CD4-positive, alpha-beta T cell treated with Interleukin-2 at 100 ng/mL for 4 hours (primary cell): Measurements from ENCODE around the gene TTC33.
"Not testable (repeated sequence)": the region's sequence is repeated elsewhere in the genome, so short reads cannot be mapped to it uniquely, and the experiment has no call there.

Source experiments
- DNase-seq: peaks from one replicate; pipeline ENCODE4 v3.0.0-alpha.2; 2020; ENCODE audit warnings: low spot score

TTC33 gene

DNA sequence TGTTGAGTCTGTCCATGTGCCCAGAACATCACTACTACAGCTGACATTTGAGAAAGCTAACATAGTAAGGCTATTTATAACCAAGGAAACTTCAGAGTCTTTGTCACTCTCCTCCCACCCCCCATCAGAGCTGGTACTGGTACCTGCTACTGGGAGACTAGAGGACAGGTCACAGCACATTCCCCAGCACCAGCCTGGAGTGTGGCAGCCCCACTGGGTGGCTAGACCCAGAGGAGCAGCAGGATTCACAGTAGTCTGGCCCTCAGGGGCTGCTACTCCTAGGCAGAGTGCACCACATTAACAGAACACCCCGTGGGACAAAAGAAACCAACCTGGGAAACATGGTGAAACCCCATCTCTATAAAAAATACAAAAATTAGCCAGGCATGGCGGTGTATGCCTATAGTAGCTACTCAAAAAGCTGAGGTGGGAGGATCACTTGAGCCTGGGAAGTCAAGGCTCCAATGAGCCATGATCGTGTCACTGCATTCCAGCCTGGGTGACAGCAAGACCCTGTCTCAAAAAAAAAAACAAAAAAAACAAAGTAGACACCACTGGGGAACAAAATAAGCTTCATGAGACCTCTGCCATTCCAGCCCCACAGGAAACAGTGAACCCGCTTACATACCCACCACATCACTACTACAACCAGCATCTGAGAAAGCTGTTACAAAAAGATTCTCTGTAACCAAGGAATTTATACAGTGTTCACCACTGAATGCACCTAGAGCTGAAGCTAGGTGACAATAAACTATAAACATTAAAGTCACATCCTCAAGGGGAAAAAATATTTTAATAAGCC lies 102.3 kb downstream of the TTC33 start:
- DNase-seq: peak; percentile 38

GRCh38 chr5:40652441-40653220 lies 103.1 kb downstream of the TTC33 start:
- peak; percentile 40 for DNase-seq

DNA sequence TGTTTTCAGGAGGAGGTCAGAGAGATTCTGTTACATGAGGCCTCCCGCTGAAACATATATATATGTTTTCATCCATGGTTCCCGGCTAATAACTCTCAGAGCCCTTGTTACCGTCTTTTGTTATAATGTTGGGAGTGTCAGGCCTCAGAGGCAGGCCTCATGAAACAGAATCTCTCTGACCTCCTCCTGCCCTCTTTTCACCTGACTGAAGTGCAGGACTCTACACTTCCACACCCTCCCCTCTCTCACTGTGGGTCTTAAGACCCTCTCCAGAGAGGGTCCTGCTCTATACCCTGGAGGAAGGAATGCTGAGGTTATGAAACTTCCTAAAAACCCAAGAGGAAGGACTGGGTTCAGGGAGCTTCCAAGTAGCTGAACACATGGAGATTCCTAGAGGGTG lies 104.6 kb downstream of the TTC33 start:
- no peak for DNase-seq

GRCh38 chr5:40649463-40650030 lies 106.2 kb downstream of the TTC33 start:
- DNase-seq: no peak

- no peak for DNase-seq
Observed at GRCh38 chr5:40648150-40648549, 107.6 kb downstream of the TTC33 start.

- DNase-seq: no peak
Observed at GRCh38 chr5:40646266-40646665, 109.5 kb downstream of the TTC33 start.

DNA sequence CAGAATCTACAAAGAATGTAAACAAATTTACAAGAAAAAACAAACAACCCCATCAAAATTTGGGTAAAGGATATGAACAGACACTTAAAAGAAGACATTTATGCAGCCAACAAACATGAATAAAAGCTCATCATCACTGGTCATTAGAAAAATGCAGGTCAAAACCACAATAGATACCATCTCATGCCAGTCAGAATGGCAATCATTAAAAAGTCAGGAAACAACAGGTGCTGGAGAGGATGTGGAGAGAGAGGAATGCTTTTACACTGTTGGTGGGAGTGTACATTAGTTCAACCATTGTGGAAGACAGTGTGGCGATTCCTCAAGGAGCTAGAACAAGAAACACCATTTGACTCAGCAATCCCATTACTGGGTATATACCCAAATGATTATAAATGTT lies 116.2 kb downstream of the TTC33 start:
- DNase-seq: not testable (repeated sequence)

DNA sequence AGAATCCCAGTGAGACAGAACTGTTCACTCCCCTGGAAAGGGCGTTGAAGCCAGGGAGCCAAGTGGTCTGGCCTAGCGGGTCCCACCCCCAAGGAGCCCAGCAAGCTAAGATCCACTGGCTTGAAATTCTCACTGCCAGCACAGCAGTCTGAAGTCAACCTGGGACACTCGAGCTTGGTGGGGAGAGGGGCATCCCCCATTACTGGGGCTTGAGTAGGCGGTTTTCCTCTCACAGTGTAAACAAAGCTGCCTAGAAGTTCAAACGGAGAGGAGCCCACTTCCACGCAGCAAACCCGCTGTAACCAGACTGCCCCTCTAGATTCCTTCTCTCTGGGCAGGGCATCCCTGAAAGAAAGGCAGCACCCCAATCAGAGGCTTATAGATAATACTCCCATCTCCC lies 121.2 kb downstream of the TTC33 start:
- no peak for DNase-seq

DNA sequence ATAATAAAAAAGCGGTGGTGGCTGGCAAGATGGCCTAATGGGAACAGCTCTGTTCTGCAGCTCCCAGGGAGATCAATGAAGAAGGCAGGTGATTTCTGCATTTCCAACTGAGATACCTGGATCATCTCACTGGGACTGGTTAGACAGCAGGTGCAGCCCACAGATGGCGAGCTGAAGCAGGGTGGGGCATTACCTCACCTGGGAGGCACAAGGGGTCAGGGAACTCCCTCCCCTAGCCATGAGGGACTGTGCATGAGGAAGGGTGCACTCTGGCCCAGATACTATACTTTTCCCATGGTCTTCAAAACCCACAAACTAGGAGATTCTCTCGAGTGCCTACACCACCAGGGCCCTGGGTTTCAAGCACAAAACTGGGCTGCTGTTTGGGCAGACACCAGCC lies 121.6 kb downstream of the TTC33 start:
- DNase-seq: no peak

DNA sequence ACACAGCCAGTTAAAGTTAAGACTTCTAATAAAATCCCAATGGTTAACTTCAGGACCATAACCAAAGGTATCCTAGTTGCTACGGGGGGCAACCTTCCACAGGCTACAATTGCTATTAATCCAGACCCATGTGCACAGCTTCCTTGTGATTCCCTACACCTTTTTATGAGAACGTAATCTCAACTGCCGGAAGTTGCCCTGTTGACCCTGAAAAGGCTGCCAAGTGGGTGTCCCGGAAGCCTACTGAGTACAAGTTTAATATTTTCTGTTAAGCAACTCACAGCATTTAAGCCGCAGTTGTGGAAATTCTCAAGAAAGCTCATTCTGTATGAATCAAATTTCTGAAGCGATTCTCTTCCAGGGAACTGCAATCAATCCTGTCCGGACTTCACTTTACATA lies 124.5 kb downstream of the TTC33 start:
- no peak for DNase-seq

DNA sequence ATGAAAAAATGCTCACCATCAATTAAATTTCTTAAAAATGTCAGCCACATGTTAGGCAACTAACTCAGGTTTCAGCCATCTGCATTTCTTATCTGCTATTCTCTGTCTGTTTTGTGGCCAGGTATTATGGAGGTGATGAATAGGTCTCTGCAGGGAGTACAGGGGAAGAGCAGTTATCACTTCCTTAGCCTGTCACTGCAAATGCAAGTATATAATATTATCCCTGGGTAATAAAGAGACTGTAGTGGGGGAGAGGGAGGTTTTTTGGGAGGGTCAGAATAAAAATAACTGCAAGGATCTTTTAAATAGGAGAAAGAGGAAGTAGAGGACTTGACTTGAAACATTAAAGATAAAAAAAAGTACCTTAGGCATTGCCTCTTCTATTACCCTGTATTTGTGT lies 125.6 kb downstream of the TTC33 start:
- DNase-seq: no peak

- no peak for DNase-seq
Observed at GRCh38 chr5:40628407-40628806, 127.4 kb downstream of the TTC33 start.

DNA sequence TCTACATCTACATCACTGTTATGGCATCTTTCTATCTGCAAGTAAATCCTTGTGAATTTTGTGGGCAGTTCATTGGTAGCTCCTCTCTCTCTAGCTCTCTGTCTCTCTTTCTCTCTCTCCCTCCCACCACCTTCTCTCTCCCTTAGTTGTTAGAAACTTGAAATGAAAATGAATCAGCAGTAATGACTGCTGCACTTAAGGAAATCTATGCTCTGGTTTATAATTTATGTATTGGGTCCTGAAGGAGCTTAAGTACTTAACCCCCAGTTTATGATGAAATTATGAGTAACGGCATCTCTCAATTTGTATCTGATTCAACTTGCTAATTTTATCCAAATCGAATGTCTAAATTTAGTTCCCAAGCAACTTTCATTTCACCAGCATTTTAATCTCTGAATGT lies 128.1 kb downstream of the TTC33 start:
- DNase-seq: no peak

GRCh38 chr5:40626801-40627200 lies 129.0 kb downstream of the TTC33 start:
- no peak for DNase-seq

- peak; percentile 69 for DNase-seq
Observed at GRCh38 chr5:40623480-40624420, 132.0 kb downstream of the TTC33 start.

DNA sequence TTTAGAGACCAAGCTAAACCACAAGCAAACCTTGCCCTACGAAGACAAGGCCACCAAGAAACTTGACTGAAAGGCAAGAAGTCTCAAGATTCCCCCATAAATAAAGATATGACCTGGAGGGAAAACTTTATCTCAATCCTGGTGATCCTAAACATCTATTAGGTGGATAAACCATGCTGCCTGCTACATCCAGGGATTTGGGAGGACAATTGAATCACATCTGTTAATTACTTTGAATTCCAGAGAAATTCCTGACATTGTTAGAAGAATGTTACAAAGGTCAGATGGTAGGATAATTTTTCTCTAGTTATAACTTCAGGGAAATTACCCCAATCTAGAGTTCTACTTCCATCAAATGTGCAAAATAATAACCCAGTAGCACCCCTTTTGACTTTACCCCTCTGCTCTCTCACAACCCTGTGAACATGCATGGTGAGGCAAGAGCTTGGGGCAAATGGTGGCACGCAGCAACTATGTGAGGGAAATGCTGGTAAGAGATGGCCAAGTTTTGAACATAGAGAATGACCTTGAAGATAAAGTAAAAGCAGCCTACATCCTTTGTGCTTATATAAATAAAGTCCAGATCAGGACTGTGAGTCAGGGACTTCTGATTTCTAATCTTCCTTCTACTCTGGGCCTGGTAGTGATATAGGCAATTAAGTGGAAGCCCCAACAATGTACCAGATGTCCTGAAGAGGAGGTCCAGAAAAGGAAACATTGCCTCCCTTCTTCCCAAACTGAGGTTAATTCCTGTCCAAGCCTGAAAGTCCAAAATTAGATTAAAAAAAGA lies 133.1 kb downstream of the TTC33 start:
- DNase-seq: no peak

GRCh38 chr5:40619421-40619820 lies 136.3 kb downstream of the TTC33 start:
- DNase-seq: no peak

DNA sequence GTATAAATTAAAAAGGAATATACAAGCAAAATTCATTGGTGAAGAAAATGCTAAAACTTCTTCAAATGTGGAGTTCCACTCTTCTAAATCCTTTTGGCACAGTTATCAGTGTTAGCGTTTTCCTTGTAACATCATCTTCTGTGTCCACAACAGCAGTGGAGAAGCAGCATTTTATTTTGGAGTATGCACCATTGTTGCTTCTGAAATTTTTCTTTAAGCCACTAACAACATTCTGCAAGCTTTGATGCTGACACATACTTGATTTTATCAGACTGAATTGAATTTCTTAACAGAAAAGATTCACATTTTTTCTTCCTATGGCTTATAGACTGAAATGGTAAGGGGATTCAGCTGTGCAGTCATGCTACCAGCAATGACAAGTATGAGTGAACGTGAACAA lies 136.8 kb downstream of the TTC33 start:
- no peak for DNase-seq

DNA sequence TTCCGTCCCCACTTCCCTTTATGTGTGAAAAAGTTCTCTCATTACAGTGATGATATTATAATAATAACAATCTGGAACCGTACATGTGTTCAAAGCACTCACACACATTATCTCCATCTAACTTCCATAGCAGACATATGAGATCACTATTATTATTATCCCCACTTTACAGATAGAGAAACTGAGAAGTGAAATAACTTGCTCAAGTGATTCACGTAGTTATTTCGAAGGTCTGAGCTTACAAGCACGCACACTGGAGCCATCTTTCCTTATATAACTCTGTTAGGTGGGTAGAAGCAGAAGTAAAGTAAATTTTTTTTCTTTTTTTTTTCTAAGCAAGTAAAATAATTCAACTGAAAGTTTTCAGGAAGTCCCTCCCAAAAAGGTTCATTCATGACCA lies 139.0 kb downstream of the TTC33 start:
- no peak for DNase-seq

DNA sequence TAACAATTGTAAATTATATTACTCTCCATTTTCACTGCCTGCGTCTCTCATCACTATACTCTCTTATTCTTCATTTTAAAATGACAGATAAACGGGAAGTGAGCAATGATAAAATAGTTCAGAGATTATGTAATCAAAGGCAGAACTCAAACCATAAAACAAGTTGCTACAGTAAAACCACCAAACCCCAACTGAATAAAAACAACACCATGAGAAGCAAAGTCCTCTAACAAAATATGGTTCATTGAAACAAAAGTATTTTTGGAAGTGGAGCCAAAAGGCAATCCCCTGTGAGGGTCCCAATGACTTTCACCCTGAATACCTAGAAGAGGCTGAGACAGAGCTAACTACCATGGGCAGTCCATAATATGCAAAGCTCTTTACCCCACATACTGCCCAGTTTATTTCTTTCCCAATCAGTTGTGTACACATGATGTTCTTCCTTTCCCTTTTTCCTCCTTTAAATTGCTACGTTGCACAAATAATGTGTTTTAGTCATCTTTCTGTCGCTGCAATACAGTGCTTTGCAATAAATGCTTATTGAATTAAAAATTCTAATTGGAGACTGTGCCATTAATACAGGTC lies 140.1 kb downstream of the TTC33 start:
- DNase-seq: peak; percentile 25
